Fibroblast of lung (primary cell): Measurements from ENCODE around the gene SURF6.

Experiments
- EZH2 ChIP-seq: IDR thresholded peaks from 2 replicates; pipeline ENCODE4 v1.5.1; 2012; ENCODE audit warnings: low read length, control low read depth, mild to moderate bottlenecking; ENCODE audit errors: missing control alignments
- TF ChIP-seq, protein P1 (sequence below), 2 donors: IDR thresholded peaks in 1 of 2; conservative IDR thresholded peaks in 1 of 2; 1 replicate in 1 of 2; 2 replicates in 1 of 2; pipeline ENCODE4 v1.5.1; 2011 to 2012; ENCODE audit warnings: low read length in 2 of 2, control low read depth in 1 of 2, inconsistent platforms in 1 of 2, low read depth in 1 of 2, mild to moderate bottlenecking in 1 of 2

DNA sequence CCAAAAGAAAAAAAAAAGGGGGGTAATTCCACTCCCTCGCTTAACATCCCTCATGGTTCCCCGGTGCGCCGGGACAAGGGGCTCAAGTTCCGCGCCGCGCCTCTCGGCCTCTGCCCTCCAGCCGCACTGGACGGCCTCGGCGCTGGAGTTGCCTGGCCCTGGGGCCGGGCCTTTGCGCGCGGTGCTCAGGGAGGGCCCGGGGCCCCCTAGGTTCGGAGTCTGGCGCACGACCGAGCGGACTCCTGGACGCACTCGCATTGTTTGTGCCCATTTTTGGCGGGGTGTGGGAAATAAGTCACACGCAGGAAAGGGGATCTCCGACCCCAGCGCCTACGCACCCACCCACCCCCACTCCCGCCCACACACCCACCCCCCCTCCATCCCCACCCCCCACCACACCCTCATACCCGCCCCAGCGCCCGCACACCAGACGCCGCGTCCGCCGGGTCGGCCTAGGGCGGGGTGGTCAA is 11.6 kb upstream of the SURF6 start:
- TF ChIP-seq, protein P1, sequence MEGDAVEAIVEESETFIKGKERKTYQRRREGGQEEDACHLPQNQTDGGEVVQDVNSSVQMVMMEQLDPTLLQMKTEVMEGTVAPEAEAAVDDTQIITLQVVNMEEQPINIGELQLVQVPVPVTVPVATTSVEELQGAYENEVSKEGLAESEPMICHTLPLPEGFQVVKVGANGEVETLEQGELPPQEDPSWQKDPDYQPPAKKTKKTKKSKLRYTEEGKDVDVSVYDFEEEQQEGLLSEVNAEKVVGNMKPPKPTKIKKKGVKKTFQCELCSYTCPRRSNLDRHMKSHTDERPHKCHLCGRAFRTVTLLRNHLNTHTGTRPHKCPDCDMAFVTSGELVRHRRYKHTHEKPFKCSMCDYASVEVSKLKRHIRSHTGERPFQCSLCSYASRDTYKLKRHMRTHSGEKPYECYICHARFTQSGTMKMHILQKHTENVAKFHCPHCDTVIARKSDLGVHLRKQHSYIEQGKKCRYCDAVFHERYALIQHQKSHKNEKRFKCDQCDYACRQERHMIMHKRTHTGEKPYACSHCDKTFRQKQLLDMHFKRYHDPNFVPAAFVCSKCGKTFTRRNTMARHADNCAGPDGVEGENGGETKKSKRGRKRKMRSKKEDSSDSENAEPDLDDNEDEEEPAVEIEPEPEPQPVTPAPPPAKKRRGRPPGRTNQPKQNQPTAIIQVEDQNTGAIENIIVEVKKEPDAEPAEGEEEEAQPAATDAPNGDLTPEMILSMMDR (conservative IDR thresholded peaks at IDR 0.05 in 1 of 2, IDR thresholded peaks at IDR 0.05 in 1 of 2; ENCODE audit: low read depth in 1 of 2, low read length in 2 of 2) = no peak
- TF ChIP-seq EZH2 = no peak
